CD14-positive monocyte (primary cell): Measurements from ENCODE around the gene EIF1AD. TPM values are rescaled to one million over a fixed set of nuclear protein-coding genes. Genes with fewer than 3 reads are reported as not detected.

Experiments
- DNase-seq, 3 donors: peaks; one replicate each; pipeline ENCODE4 v3.0.0-alpha.2; 2011 to 2022
- H2AFZ ChIP-seq: 2 replicates; pipeline ENCODE4 v1.6.0; 2012; ENCODE audit warnings: mild to moderate bottlenecking, low read depth, low read length, inconsistent platforms; ENCODE audit not compliant: insufficient read depth, poor library complexity, severe bottlenecking
- H3K27ac ChIP-seq, 2 donors: 1 replicate in 1 of 2; 2 replicates in 1 of 2; pipeline ENCODE4 v1.5.1; 2012 to 2013; ENCODE audit warnings: low read length in 2 of 2, control low read depth in 1 of 2, inconsistent platforms in 1 of 2, low read depth in 1 of 2, mild to moderate bottlenecking in 1 of 2
- H3K27me3 ChIP-seq, 2 donors: one replicate each; pipeline versions ENCODE4 v1.6.0 to v1.6.1; 2011 to 2013; ENCODE audit warnings: low read length in 2 of 2; ENCODE audit not compliant: control insufficient read depth in 2 of 2, insufficient read depth in 2 of 2
- H3K36me3 ChIP-seq, 2 donors: replicated peaks in 1 of 2; 1 replicate in 1 of 2; 2 replicates in 1 of 2; pipeline versions ENCODE4 v1.5.1 to v1.6.1; 2012 to 2013; ENCODE audit warnings: low read length in 2 of 2, control low read depth in 1 of 2, inconsistent platforms in 1 of 2, mild to moderate bottlenecking in 1 of 2; ENCODE audit not compliant: insufficient read depth in 2 of 2, control insufficient read depth in 1 of 2
- H3K4me1 ChIP-seq, 2 donors: 1 replicate in 1 of 2; 2 replicates in 1 of 2; pipeline versions ENCODE4 v1.5.1 to v1.6.1; 2012 to 2013; ENCODE audit warnings: low read length in 2 of 2, control low read depth in 1 of 2, inconsistent platforms in 1 of 2, mild to moderate bottlenecking in 1 of 2, moderate library complexity in 1 of 2; ENCODE audit not compliant: insufficient read depth in 2 of 2, control insufficient read depth in 1 of 2
- H3K4me2 ChIP-seq: replicated peaks from 2 replicates; pipeline ENCODE3; 2012; ENCODE audit warnings: low read length, moderate library complexity, mild to moderate bottlenecking; ENCODE audit not compliant: poor library complexity, severe bottlenecking; ENCODE audit errors: extremely low read depth
- H3K4me3 ChIP-seq, 3 experiments: fragments of 200-600 bp in 1 of 3; sonication (generic) in 1 of 3; replicated peaks in 1 of 3; 1 replicate in 2 of 3; 2 replicates in 1 of 3; pipeline ENCODE4 v1.5.1; 2011 to 2013; ENCODE audit warnings: low read length in 3 of 3, mild to moderate bottlenecking in 3 of 3, control low read depth in 2 of 3, low read depth in 2 of 3, inconsistent platforms in 1 of 3, moderate library complexity in 1 of 3
- H3K79me2 ChIP-seq: 2 replicates; pipeline ENCODE4 v1.6.0; 2012; ENCODE audit warnings: mild to moderate bottlenecking, control low read depth, inconsistent platforms, low read length, moderate library complexity; ENCODE audit not compliant: insufficient read depth
- H3K9ac ChIP-seq: 2 replicates; pipeline ENCODE4 v1.6.0; 2017; ENCODE audit warnings: low read length, mild to moderate bottlenecking; ENCODE audit not compliant: insufficient read depth, poor library complexity, severe bottlenecking
- H3K9me3 ChIP-seq, 2 donors: replicated peaks in 1 of 2; 1 replicate in 1 of 2; 2 replicates in 1 of 2; pipeline versions ENCODE4 v1.5.1 to v1.6.1; 2012 to 2013; ENCODE audit warnings: low read length in 2 of 2, control low read depth in 1 of 2; ENCODE audit not compliant: control insufficient read depth in 1 of 2, insufficient read depth in 1 of 2
- H4K20me1 ChIP-seq: 2 replicates; pipeline ENCODE4 v1.6.0; 2012; ENCODE audit warnings: mild to moderate bottlenecking, low read length, control low read depth, moderate library complexity; ENCODE audit not compliant: insufficient read depth
- H3K27ac Mint-ChIP-seq, 7 donors: one replicate each; pipeline ENCODE4 v1.8.0; 2020; ENCODE audit warnings: mild to moderate bottlenecking in 7 of 7, mixed read lengths in 7 of 7, moderate library complexity in 6 of 7, inconsistent platforms in 2 of 7
- H3K27me3 Mint-ChIP-seq, 3 donors: one replicate each; pipeline ENCODE4 v1.8.0; 2021 to 2022; ENCODE audit warnings: low read depth in 3 of 3, mild to moderate bottlenecking in 3 of 3, mixed read lengths in 3 of 3, moderate library complexity in 3 of 3, inconsistent platforms in 1 of 3
- H3K36me3 Mint-ChIP-seq, 2 donors: one replicate each; pipeline ENCODE4 v1.8.0; 2020; ENCODE audit warnings: mixed read lengths in 2 of 2, inconsistent platforms in 1 of 2, mild to moderate bottlenecking in 1 of 2
- H3K4me1 Mint-ChIP-seq: one replicate; pipeline ENCODE4 v1.8.0; 2020; ENCODE audit warnings: mild to moderate bottlenecking, mixed read lengths
- H3K4me3 Mint-ChIP-seq, 2 donors: one replicate each; pipeline ENCODE4 v1.8.0; 2020; ENCODE audit warnings: mild to moderate bottlenecking in 2 of 2, mixed read lengths in 2 of 2, moderate library complexity in 1 of 2
- H3K9me3 Mint-ChIP-seq, 7 donors: one replicate each; pipeline ENCODE4 v1.8.0; 2020 to 2022; ENCODE audit warnings: mixed read lengths in 7 of 7, mild to moderate bottlenecking in 6 of 7, moderate library complexity in 6 of 7, inconsistent platforms in 2 of 7
- WGBS: methylation state at CpG from one replicate; pipeline ENCODE4 v1.1.5; 2013; ENCODE audit warnings: missing lambda C conversion rate; ENCODE audit not compliant: insufficient coverage; 5-methylcytosine and 5-hydroxymethylcytosine counted together
- intact Hi-C, 2 donors: fragments of 100-400 bp; cut with micrococcal nuclease; formaldehyde crosslinking; loops; one replicate each; pipeline versions ENCODE4 v1.15.0 to v1.15.1; 2023
- polyA plus RNA-seq, 3 donors: library from polyadenylated mRNA; depleted of rRNA in 1 of 3; unstranded in 2 of 3; stranded (reverse) in 1 of 3; fragments of 300-500 nt in 2 of 3; fragments of >200 nt in 1 of 3; fragmentation: Illumina TruSeq in 2 of 3; gene quantifications; 1 replicate in 2 of 3; 2 replicates in 1 of 3; pipeline ENCODE4 v1.2.3, GENCODE V29; 2012 to 2021
- TF ChIP-seq, protein P1 (sequence below): fragments of 200-600 bp; IDR thresholded peaks from one replicate; pipeline ENCODE4 v1.8.0; 2022; ENCODE audit warnings: antibody characterized with exemption, mild to moderate bottlenecking

EIF1AD gene
- polyA plus RNA-seq, 3 donors = 16.4 to 23.1 (median 18.2) TPM

GRCh38 chr11:66013762-66014100, 11.8 kb upstream of the EIF1AD start:
- H3K9me3 ChIP-seq = no peaks in the 10 kb centered on the region
- no peak overlapping the region for H2AFZ ChIP-seq
- Mint-ChIP-seq H3K4me1 (peaks cover 41% of the 10 kb centered on the region), H3K27ac (peak overlapping the region in 1 of 7 donors; percentile 33), H3K36me3 (peaks cover 19 to 27% of the 10 kb centered on the region in 2 donors), H3K27me3 (peaks cover 22 to 35% (median 32%) of the 10 kb centered on the region in 3 donors), H3K9me3 (peaks cover 0 to 5% (median 2%) of the 10 kb centered on the region in 7 donors), H3K4me3 (no peak overlapping the region)
- TF ChIP-seq, protein P1, sequence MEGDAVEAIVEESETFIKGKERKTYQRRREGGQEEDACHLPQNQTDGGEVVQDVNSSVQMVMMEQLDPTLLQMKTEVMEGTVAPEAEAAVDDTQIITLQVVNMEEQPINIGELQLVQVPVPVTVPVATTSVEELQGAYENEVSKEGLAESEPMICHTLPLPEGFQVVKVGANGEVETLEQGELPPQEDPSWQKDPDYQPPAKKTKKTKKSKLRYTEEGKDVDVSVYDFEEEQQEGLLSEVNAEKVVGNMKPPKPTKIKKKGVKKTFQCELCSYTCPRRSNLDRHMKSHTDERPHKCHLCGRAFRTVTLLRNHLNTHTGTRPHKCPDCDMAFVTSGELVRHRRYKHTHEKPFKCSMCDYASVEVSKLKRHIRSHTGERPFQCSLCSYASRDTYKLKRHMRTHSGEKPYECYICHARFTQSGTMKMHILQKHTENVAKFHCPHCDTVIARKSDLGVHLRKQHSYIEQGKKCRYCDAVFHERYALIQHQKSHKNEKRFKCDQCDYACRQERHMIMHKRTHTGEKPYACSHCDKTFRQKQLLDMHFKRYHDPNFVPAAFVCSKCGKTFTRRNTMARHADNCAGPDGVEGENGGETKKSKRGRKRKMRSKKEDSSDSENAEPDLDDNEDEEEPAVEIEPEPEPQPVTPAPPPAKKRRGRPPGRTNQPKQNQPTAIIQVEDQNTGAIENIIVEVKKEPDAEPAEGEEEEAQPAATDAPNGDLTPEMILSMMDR = no peak
- H3K4me3 ChIP-seq = no peak overlapping the region
- no peaks in the 10 kb centered on the region for H3K79me2 ChIP-seq
- H3K4me1 ChIP-seq = peaks cover 42 to 43% of the 10 kb centered on the region in 2 donors
- H3K27me3 ChIP-seq = peaks cover 14 to 23% of the 10 kb centered on the region in 2 donors
- DNase-seq = no peak
- H3K9ac ChIP-seq = no peak overlapping the region
- no peaks in the 10 kb centered on the region for H4K20me1 ChIP-seq
- H3K36me3 ChIP-seq = peaks cover 8 to 9% of the 10 kb centered on the region in 2 donors
- peak overlapping the region; percentile 53 for H3K4me2 ChIP-seq
- no peak overlapping the region for H3K27ac ChIP-seq
- WGBS = 96% methylated on average over 5 of the region's 7 CpGs
- intact Hi-C loops = no loop called here

DNA sequence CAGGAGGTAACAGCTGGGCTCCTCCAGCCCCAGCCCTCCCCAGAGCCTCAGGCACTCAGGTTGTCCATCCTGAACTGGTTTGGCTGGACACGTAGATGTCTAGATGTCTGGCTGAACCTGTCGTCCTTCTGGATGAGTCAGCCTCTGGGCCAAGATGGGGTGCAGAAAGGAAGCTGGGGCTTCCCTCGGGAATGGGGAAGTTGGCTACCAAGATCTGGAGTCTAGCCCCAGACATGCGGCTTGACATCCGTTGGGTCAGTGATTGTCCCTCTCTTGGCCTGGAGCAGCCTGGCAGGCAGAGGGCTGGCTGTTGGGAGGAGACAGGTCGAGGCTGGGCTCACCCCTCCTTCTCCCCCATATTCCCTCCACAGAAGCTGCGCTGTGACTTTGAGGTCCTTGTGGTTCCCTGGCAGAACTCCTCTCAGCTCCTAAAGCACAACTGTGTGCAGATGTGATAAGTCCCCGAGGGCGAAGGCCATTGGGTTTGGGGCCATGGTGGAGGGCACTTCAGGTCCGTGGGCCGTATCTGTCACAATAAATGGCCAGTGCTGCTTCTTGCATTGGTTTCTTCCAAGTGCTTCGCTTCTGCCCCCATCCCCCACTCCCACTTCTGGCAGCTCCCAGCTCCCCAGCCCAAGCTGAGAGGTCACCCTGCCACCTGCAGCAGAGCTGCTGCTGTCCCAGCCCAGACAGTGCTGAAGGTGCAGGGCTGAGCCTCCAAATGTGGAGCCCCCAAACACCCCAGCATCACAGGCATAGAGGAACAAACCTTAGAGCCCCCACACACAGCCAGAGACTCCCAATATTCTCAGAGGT, 11.2 kb upstream of the EIF1AD start:
- no peaks in the 10 kb centered on the region for H3K9me3 ChIP-seq
- peaks cover 22 to 35% (median 32%) of the 10 kb centered on the region in 3 donors for H3K27me3 Mint-ChIP-seq
- H3K4me2 ChIP-seq = peak overlapping the region; percentile 53
- peaks cover 5 to 8% of the 10 kb centered on the region in 2 donors for H3K36me3 ChIP-seq
- 21% methylated on average over 9 of the region's 12 CpGs for WGBS
- H3K27ac Mint-ChIP-seq = peak overlapping the region; percentile 42 to 87 (median 71)
- H3K4me1 ChIP-seq = peaks cover 42 to 43% of the 10 kb centered on the region in 2 donors
- peak overlapping the region in 1 of 2 donors; percentile 71 for H3K4me3 Mint-ChIP-seq
- no peaks in the 10 kb centered on the region for H4K20me1 ChIP-seq
- H3K27ac ChIP-seq = peak overlapping the region; percentile 18 to 28
- H3K36me3 Mint-ChIP-seq = peaks cover 13 to 21% of the 10 kb centered on the region in 2 donors
- H3K27me3 ChIP-seq = peaks cover 14 to 23% of the 10 kb centered on the region in 2 donors
- H3K9me3 Mint-ChIP-seq = peaks cover 0 to 5% (median 2%) of the 10 kb centered on the region in 7 donors
- H2AFZ ChIP-seq = peak overlapping the region; percentile 21
- H3K9ac ChIP-seq = peak overlapping the region; percentile 16
- H3K4me3 ChIP-seq = no peak overlapping the region
- DNase-seq = peak; percentile 90 to 97 (median 95)
- intact Hi-C loops = no loop called here
- peaks cover 40% of the 10 kb centered on the region for H3K4me1 Mint-ChIP-seq
- H3K79me2 ChIP-seq = no peaks in the 10 kb centered on the region
- TF ChIP-seq, protein P1 = no peak
